ENCODE results near the gene TAF10. TPM values are rescaled to one million over a fixed set of nuclear protein-coding genes. Genes with fewer than 3 reads are reported as not detected.
A peak's percentile ranks its signal among the peaks of the same experiment; 100 is the strongest.

TAF10 gene
- polyA plus RNA-seq, 6 donors from 2014 or later: 203 to 344 (median 273) TPM

GRCh38 chr11:6625832-6626420 lies 13.9 kb upstream of the TAF10 start:
- peaks cover 21 to 23% (median 22%) of the 10 kb centered on the region in 3 donors for H3K4me1 Mint-ChIP-seq
- H3K9me3 Mint-ChIP-seq: no peaks in the 10 kb centered on the region
- no peaks in the 10 kb centered on the region for H3K36me3 Mint-ChIP-seq
- no peaks in the 10 kb centered on the region for H3K27me3 Mint-ChIP-seq
- ATAC-seq (ENCODE audit: low read depth in 2 of 2) (no peak), DNase-seq (no peak)
- peak overlapping the region in 1 of 8 donors; percentile 32 for H3K4me3 Mint-ChIP-seq
- no peak overlapping the region for H3K27ac Mint-ChIP-seq

DNA sequence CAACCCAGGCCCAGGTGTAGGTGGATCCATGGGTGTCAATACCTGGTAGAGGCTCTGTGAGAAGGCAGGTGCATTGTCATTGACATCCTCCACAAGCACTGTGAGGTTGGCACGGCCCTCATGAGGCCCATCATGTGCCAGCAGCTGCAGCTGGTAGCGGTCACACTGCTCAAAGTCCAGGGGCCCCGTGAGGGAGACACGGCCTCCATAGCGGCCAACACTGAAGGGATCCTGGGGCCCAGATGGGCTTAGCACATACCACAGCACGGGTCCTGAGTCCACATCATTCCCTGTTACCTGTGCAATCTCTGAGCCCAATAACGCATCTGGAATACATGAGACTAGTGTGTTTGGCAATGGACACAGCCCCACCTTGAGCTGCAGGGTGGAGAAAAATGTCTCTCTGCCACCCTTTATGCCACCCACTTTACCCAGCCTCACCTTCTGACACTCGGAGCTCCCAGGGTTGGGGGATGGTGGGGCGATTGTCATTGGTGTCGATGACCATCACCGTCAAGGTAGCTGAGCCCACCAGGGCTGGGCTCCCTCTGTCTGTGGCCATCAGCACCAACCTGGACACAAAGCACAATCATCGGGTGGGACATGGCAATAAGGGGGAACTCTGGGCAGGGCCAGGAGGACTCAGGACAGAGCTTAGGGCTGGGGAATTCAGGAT lies 13.3 kb upstream of the TAF10 start:
- DNase-seq (no peak), ATAC-seq (ENCODE audit: low read depth in 2 of 2) (no peak)
- H3K4me1 Mint-ChIP-seq: peaks cover 21 to 23% (median 22%) of the 10 kb centered on the region in 3 donors
- no peaks in the 10 kb centered on the region for H3K9me3 Mint-ChIP-seq
- H3K36me3 Mint-ChIP-seq: no peaks in the 10 kb centered on the region
- peak overlapping the region in 1 of 6 donors; percentile 36 for H3K27ac Mint-ChIP-seq
- peak overlapping the region in 1 of 8 donors; percentile 5 for H3K4me3 Mint-ChIP-seq
- no peaks in the 10 kb centered on the region for H3K27me3 Mint-ChIP-seq

DNA sequence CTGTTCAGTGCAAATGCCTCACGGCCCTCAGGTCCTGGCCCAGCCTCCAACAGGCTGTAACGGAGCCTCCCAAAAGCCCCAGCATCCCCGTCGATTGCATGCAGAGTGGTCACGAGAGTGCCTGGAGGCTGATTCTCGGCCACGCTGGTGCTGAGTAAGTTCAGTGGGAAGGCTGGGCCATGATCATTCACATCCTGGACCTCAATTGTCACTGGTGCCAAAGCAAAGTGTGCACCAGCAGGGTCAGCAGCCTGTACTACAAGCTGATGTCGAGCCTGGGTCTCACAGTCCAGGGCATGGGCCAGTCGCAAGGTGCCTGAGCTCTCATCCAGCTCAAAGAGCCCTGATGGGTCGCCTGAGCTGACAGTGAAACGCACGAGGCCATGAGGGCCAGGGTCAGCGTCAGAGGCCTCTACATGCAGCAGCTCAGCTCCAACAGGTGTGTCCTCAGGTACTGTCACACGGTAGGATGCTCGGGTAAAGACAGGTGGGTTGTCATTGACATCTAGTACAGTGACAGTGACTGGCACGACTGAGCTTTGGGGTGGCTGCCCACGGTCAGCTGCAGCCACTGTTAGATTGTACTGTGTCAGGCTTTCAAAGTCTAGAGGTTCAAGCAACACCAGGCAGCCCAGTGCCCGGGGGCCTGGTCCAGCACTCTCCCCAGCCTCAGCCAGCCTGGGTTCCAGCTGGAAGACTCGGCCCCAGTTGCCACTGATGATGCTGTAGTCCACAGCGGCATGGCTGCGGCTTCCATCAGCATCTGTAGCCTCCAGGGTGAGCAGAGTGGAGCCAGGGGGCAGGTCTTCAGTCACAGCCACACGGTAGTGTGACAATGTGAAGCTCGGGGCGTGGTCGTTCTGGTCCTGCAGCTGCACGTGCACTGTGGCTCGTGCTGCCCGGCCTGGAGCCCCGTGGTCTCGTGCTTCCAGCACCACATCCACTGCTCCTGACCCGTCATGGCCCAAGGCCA lies 11.7 kb upstream of the TAF10 start:
- no peak for ATAC-seq (ENCODE audit: low read depth in 2 of 2)
- H3K27me3 Mint-ChIP-seq: no peaks in the 10 kb centered on the region
- H3K9me3 Mint-ChIP-seq: no peaks in the 10 kb centered on the region
- DNase-seq: no peak
- H3K4me1 Mint-ChIP-seq: peaks cover 21 to 23% (median 22%) of the 10 kb centered on the region in 3 donors
- no peaks in the 10 kb centered on the region for H3K36me3 Mint-ChIP-seq
- H3K27ac Mint-ChIP-seq: no peak overlapping the region
- H3K4me3 Mint-ChIP-seq: peak overlapping the region in 1 of 8 donors; percentile 42

DNA sequence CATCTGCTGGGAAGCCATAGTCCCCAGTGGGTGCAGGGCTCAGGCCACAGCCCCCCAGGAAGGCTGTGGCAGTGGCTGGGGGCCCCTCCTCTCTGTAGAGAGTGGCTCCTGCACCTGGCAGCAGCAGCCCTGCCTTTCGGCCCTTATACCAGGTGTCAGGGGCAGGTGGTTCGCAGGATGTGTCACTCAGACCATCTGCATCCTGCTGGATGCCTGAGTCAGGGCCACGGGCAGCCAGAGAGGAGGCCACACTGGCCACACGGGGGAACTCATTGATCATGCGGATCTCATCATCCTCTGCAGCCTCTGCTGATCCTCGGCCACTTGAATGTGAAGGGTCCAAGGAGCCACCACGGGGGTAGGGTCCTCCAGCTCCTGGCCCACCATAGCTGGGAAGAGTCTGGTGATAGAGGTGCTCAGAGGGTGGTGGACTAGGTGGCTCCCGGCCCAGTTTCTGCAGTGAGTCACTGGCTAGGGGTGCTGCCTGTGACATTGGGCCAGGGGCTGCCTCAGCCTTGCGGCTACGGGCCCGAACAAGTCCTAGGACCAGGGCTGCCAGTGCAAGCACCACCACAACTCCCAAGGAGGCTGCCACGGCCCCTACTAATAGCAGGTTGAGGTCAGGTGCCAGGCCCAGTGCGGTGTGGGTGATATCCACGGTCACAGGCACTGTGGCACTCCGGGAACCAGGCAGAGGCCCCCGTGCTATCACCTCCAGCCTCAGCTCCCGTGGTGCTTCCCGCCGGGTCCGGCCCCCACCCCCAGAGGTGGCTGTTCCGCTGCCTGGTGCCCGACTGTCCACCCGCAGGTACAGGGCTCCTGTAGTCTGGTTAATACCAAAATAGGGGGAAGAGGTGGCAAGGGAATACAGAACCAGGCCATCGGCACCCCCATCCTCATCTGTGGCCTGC lies 10.5 kb upstream of the TAF10 start:
- ATAC-seq (ENCODE audit: low read depth in 2 of 2) (no peak), DNase-seq (no peak)
- Mint-ChIP-seq H3K9me3 (no peaks in the 10 kb centered on the region), H3K4me1 (peaks cover 10 to 13% (median 12%) of the 10 kb centered on the region in 3 donors), H3K27ac (peak overlapping the region in 2 of 6 donors; percentile 19 to 42), H3K4me3 (no peak overlapping the region), H3K27me3 (no peaks in the 10 kb centered on the region), H3K36me3 (no peaks in the 10 kb centered on the region)

DNA sequence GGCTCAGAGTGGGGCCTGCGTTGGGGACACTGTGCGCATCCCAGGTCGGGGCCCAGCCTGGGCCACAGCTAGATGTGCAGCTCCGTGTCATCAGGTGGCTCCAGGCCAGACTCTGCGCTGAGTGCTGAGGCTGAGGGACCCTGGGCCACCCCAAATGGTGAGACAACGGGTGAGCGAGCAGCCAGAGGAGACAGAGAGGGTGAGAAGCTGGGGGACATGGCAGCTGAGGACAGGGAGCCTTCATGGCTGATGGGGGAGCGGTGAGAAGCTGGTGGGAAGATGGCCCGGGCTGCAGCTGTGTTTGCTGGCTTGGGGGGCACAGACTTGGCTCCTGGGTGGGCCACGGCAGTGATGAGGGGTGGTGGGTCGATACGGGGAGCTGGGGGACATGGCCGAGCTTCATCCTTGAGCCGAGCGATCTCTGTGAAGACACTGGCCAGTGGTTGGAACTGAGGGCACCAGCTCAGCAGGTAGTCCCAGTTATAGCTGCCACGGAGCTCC lies 9.7 kb upstream of the TAF10 start:
- Mint-ChIP-seq H3K27me3 (no peaks in the 10 kb centered on the region), H3K27ac (peak overlapping the region in 2 of 6 donors; percentile 19 to 73), H3K4me1 (peaks cover 4 to 9% (median 6%) of the 10 kb centered on the region in 3 donors), H3K36me3 (no peaks in the 10 kb centered on the region), H3K9me3 (no peaks in the 10 kb centered on the region), H3K4me3 (no peak overlapping the region)
- DNase-seq (no peak), ATAC-seq (ENCODE audit: low read depth in 2 of 2) (no peak)

- no peaks in the 10 kb centered on the region for H3K36me3 Mint-ChIP-seq
- H3K27me3 Mint-ChIP-seq: no peaks in the 10 kb centered on the region
- no peak overlapping the region for H3K4me3 Mint-ChIP-seq
- DNase-seq (no peak), ATAC-seq (ENCODE audit: low read depth in 2 of 2) (no peak)
- H3K27ac Mint-ChIP-seq: no peak overlapping the region
- H3K9me3 Mint-ChIP-seq: no peaks in the 10 kb centered on the region
- H3K4me1 Mint-ChIP-seq: peaks cover 0 to 12% (median 4%) of the 10 kb centered on the region in 3 donors
Observed at GRCh38 chr11:6620636-6621035, 8.6 kb upstream of the TAF10 start.

GRCh38 chr11:6619004-6619745 lies 7.2 kb upstream of the TAF10 start, which contains the start of gene TPP1:
Gene TPP1 (minus strand): TSS chr11:6619422. CDS start chr11:6619400, 22 bp downstream.
- no peaks in the 10 kb centered on the region for H3K27me3 Mint-ChIP-seq
- no peak within 1 kb of the TSS for H3K27ac Mint-ChIP-seq
- H3K36me3 Mint-ChIP-seq: no peaks in the 10 kb centered on the region
- ATAC-seq (ENCODE audit: low read depth in 2 of 2) (peak; percentile 91 to 93), DNase-seq (peak; percentile 97)
- peaks cover 0 to 20% (median 4%) of the 10 kb centered on the region in 3 donors for H3K4me1 Mint-ChIP-seq
- H3K9me3 Mint-ChIP-seq: no peaks in the 10 kb centered on the region
- no peak within 1 kb of the TSS for H3K4me3 Mint-ChIP-seq

- Mint-ChIP-seq H3K27ac (no peak overlapping the region), H3K4me1 (peaks cover 0 to 20% (median 4%) of the 10 kb centered on the region in 3 donors)
Observed at GRCh38 chr11:6618117-6619003, 6.3 kb upstream of the TAF10 start.

DNA sequence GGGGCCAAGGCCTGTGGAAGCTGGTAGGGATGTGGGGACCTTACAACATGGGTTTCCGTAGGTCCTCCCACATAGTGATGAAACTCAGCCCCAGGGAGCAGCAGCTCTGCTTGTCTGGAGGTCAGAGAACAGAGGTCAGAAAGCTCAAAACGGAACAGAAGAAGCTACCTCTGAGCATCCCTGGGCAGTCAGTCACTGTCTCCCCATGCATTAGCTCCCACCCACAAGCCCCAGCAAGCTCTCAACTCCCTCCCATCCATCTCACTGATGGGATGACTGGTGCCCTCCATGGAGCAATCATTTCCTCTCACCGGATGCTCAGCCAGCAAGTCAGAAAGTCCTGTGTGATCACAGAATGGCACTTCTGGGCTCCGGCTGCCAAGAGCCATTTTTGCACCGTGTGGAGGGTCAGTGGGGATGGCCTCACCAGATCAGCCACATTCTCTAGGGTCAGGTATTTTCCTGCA lies 5.3 kb upstream of the TAF10 start:
- peak overlapping the region in 2 of 6 donors; percentile 15 to 28 for H3K27ac Mint-ChIP-seq
- peak overlapping the region in 4 of 8 donors; percentile 5 to 39 (median 16) for H3K4me3 Mint-ChIP-seq
- peaks cover 0 to 20% (median 4%) of the 10 kb centered on the region in 3 donors for H3K4me1 Mint-ChIP-seq
- ATAC-seq (ENCODE audit: low read depth in 2 of 2): no peak
- H3K36me3 Mint-ChIP-seq: no peaks in the 10 kb centered on the region
- H3K27me3 Mint-ChIP-seq: no peaks in the 10 kb centered on the region
- no peak for DNase-seq
- H3K9me3 Mint-ChIP-seq: no peaks in the 10 kb centered on the region

More at GRCh38 chr11:6618117-6619003, 6.3 kb upstream of the TAF10 start:
- peak; percentile 46 to 54 for ATAC-seq (ENCODE audit: low read depth in 2 of 2)
- Mint-ChIP-seq H3K4me3 (no peak overlapping the region), H3K9me3 (no peaks in the 10 kb centered on the region), H3K36me3 (no peaks in the 10 kb centered on the region), H3K27me3 (no peaks in the 10 kb centered on the region)
- peak; percentile 57 for DNase-seq

GRCh38 chr11:6616596-6617250 lies 4.7 kb upstream of the TAF10 start:
- no peak for ATAC-seq (ENCODE audit: low read depth in 2 of 2)
- H3K9me3 Mint-ChIP-seq: no peaks in the 10 kb centered on the region
- no peaks in the 10 kb centered on the region for H3K27me3 Mint-ChIP-seq
- H3K36me3 Mint-ChIP-seq: no peaks in the 10 kb centered on the region
- DNase-seq: no peak
- peak overlapping the region in 7 of 8 donors; percentile 5 to 39 (median 23) for H3K4me3 Mint-ChIP-seq
- H3K27ac Mint-ChIP-seq: peak overlapping the region in 2 of 6 donors; percentile 47 to 76
- H3K4me1 Mint-ChIP-seq: peaks cover 0 to 19% (median 4%) of the 10 kb centered on the region in 3 donors

Data from naive B cell (primary cell).